GM12878 (cell line): ENCODE data around the gene MYL12A. TPM values are rescaled to one million over a fixed set of nuclear protein-coding genes. Genes with fewer than 3 reads are reported as not detected.
A peak's percentile ranks its signal among the peaks of the same experiment; 100 is the strongest.

Experiments used
- KLF5 ChIP-seq: fragments of 450-650 bp; IDR thresholded peaks from 2 replicates; pipeline ENCODE4 v1.6.1; 2014; ENCODE audit warnings: mild to moderate bottlenecking; ENCODE audit not compliant: partially characterized antibody
- MEF2B ChIP-seq: fragments of 450-650 bp; IDR thresholded peaks from 2 replicates; pipeline ENCODE4 v1.6.1; 2018; ENCODE audit warnings: mild to moderate bottlenecking, moderate library complexity; ENCODE audit not compliant: partially characterized antibody, poor library complexity, severe bottlenecking
- RB1 ChIP-seq: fragments of 450-650 bp; formaldehyde crosslinking; IDR thresholded peaks from 2 replicates; pipeline ENCODE4 v1.6.1; 2017; ENCODE audit warnings: mild to moderate bottlenecking, borderline replicate concordance
- RBBP5 ChIP-seq: fragments of 200-600 bp; sonication (generic); conservative IDR thresholded peaks from 2 replicates; pipeline ENCODE4 v1.6.1; 2016
- RUNX3 ChIP-seq: IDR thresholded peaks from 2 replicates; pipeline ENCODE4 v1.6.1; 2012; ENCODE audit warnings: low read length, inconsistent platforms
- SP1 ChIP-seq: IDR thresholded peaks from one replicate; pipeline ENCODE4 v1.6.1; 2011; ENCODE audit warnings: low read depth, low read length
- TCF3 ChIP-seq: IDR thresholded peaks from 2 replicates; pipeline ENCODE4 v1.6.1; 2012; ENCODE audit warnings: low read depth, mild to moderate bottlenecking, low read length, borderline replicate concordance; ENCODE audit not compliant: insufficient read depth
- polyA plus RNA-seq, 11 experiments: library from polyadenylated mRNA; depleted of rRNA in 4 of 11; unstranded in 6 of 11; stranded (reverse) in 5 of 11; fragments of >200 nt; fragmentation: Nextera tagmentation in 4 of 11; fragmentation: Illumina TruSeq in 1 of 11; extraction: Ambion mirVana in 4 of 11; extraction: Trizol in 1 of 11; gene quantifications; 1 replicate in 1 of 11; 2 replicates in 10 of 11; pipeline versions ENCODE4 v1.2.1 to v1.2.3, GENCODE V29; 2011 to 2016; ENCODE audit warnings: inconsistent platforms in 2 of 11, missing spikeins in 2 of 11, low read depth in 1 of 11
- total RNA-seq, 4 experiments: library from RNA; depleted of rRNA in 3 of 4; stranded (reverse); fragments of >200 nt in 3 of 4; fragmentation: Illumina TruSeq in 1 of 4; extraction: Trizol in 1 of 4; gene quantifications; 2 replicates each; pipeline versions ENCODE4 v1.2.1 to v1.2.3, GENCODE V29; 2013 to 2021
- TF ChIP-seq, protein P1 (sequence below): fragments of 450-650 bp; IDR thresholded peaks from 2 replicates; pipeline ENCODE4 v1.6.1; 2017; ENCODE audit warnings: antibody characterized with exemption, mild to moderate bottlenecking, moderate library complexity
- TF ChIP-seq, protein P2 (sequence below): fragments of 450-650 bp; formaldehyde crosslinking; IDR thresholded peaks from 2 replicates; pipeline ENCODE4 v1.4.0; 2020; ENCODE audit warnings: mild to moderate bottlenecking, moderate library complexity
- TF ChIP-seq, protein P3 (sequence below): fragments of 450-650 bp; IDR thresholded peaks from 2 replicates; pipeline ENCODE4 v1.6.1; 2014; ENCODE audit warnings: mild to moderate bottlenecking
- TF ChIP-seq, protein P4 (sequence below): fragments of 450-650 bp; formaldehyde crosslinking; IDR thresholded peaks from 2 replicates; pipeline ENCODE4 v1.5.0; 2022; ENCODE audit warnings: mild to moderate bottlenecking, missing genetic modification characterization
- TF ChIP-seq, protein P5 (sequence below): IDR thresholded peaks from 2 replicates; pipeline ENCODE4 v1.6.1; 2012; ENCODE audit warnings: low read depth, low read length, improper control_type of control experiment

MYL12A gene
- total and polyA plus RNA-seq, 10 of the 15 experiments (the other 5 are each of a cell fraction or from before 2014, with no cell fraction given) = 488 to 1,663 (median 924) TPM

DNA sequence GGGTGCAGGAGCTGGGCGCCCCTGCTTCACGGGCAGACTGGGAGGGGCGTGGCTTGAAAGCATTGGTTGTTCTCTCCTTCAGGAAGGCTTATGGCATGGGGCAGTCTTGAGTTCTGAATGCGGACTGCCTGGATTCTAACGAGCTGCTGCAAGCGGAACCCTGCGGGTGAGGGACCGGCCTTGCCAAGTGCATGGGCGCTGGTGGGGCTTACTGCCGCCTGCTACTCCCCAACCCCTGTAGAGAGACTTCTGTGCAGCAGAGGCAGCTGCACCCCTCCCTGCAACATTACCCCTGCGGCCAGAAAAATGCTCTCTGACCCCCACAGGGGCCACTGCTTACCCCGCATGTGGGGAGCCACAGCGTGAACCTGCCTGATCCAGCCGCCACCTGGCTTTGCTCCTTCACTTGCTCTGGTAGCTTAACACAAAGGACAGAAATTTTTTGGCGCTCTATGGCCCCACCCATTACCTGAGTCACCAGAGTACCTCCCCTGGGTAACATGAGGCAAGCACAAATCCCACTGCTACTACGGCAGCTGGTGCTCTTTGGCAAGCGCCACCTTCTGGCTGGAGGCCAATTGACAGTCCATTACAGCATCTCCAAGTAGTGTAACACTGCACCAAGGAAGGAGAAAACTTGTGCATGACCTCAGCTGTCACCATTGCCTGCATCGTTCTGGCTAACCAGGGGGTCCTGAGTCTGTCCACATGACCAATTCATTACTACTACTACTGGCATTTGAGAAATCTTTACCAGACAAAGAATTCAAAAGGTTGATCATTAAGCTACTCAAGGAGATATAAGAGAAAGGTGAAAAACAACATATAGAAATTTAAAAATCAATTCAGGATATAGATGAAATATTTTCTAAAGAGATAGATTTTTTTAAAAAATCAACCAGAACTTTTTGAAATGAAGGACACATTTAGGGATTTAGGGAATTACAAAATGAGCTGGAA lies 49.7 kb downstream of the MYL12A start (continued):
- TF ChIP-seq, protein P1, sequence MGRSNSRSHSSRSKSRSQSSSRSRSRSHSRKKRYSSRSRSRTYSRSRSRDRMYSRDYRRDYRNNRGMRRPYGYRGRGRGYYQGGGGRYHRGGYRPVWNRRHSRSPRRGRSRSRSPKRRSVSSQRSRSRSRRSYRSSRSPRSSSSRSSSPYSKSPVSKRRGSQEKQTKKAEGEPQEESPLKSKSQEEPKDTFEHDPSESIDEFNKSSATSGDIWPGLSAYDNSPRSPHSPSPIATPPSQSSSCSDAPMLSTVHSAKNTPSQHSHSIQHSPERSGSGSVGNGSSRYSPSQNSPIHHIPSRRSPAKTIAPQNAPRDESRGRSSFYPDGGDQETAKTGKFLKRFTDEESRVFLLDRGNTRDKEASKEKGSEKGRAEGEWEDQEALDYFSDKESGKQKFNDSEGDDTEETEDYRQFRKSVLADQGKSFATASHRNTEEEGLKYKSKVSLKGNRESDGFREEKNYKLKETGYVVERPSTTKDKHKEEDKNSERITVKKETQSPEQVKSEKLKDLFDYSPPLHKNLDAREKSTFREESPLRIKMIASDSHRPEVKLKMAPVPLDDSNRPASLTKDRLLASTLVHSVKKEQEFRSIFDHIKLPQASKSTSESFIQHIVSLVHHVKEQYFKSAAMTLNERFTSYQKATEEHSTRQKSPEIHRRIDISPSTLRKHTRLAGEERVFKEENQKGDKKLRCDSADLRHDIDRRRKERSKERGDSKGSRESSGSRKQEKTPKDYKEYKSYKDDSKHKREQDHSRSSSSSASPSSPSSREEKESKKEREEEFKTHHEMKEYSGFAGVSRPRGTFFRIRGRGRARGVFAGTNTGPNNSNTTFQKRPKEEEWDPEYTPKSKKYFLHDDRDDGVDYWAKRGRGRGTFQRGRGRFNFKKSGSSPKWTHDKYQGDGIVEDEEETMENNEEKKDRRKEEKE = no peak
- TF ChIP-seq MEF2B (peak; percentile 49), TCF3 (0 out of 2 replicates have a peak, but pooled peaks have one; percentile 50), KLF5 (no peak), RUNX3 (peak; percentile 45; the same call in 1 of the 2 replicates), RBBP5 (no peak), SP1 (peak; percentile 44), RB1 (0 out of 2 replicates have a peak, but pooled peaks have one; percentile 65)
- TF ChIP-seq, protein P2, sequence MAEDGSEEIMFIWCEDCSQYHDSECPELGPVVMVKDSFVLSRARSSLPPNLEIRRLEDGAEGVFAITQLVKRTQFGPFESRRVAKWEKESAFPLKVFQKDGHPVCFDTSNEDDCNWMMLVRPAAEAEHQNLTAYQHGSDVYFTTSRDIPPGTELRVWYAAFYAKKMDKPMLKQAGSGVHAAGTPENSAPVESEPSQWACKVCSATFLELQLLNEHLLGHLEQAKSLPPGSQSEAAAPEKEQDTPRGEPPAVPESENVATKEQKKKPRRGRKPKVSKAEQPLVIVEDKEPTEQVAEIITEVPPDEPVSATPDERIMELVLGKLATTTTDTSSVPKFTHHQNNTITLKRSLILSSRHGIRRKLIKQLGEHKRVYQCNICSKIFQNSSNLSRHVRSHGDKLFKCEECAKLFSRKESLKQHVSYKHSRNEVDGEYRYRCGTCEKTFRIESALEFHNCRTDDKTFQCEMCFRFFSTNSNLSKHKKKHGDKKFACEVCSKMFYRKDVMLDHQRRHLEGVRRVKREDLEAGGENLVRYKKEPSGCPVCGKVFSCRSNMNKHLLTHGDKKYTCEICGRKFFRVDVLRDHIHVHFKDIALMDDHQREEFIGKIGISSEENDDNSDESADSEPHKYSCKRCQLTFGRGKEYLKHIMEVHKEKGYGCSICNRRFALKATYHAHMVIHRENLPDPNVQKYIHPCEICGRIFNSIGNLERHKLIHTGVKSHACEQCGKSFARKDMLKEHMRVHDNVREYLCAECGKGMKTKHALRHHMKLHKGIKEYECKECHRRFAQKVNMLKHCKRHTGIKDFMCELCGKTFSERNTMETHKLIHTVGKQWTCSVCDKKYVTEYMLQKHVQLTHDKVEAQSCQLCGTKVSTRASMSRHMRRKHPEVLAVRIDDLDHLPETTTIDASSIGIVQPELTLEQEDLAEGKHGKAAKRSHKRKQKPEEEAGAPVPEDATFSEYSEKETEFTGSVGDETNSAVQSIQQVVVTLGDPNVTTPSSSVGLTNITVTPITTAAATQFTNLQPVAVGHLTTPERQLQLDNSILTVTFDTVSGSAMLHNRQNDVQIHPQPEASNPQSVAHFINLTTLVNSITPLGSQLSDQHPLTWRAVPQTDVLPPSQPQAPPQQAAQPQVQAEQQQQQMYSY (CRISPR knock-in tag) = no peak
- TF ChIP-seq, protein P3, sequence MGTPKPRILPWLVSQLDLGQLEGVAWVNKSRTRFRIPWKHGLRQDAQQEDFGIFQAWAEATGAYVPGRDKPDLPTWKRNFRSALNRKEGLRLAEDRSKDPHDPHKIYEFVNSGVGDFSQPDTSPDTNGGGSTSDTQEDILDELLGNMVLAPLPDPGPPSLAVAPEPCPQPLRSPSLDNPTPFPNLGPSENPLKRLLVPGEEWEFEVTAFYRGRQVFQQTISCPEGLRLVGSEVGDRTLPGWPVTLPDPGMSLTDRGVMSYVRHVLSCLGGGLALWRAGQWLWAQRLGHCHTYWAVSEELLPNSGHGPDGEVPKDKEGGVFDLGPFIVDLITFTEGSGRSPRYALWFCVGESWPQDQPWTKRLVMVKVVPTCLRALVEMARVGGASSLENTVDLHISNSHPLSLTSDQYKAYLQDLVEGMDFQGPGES = no peak
- TF ChIP-seq, protein P4, sequence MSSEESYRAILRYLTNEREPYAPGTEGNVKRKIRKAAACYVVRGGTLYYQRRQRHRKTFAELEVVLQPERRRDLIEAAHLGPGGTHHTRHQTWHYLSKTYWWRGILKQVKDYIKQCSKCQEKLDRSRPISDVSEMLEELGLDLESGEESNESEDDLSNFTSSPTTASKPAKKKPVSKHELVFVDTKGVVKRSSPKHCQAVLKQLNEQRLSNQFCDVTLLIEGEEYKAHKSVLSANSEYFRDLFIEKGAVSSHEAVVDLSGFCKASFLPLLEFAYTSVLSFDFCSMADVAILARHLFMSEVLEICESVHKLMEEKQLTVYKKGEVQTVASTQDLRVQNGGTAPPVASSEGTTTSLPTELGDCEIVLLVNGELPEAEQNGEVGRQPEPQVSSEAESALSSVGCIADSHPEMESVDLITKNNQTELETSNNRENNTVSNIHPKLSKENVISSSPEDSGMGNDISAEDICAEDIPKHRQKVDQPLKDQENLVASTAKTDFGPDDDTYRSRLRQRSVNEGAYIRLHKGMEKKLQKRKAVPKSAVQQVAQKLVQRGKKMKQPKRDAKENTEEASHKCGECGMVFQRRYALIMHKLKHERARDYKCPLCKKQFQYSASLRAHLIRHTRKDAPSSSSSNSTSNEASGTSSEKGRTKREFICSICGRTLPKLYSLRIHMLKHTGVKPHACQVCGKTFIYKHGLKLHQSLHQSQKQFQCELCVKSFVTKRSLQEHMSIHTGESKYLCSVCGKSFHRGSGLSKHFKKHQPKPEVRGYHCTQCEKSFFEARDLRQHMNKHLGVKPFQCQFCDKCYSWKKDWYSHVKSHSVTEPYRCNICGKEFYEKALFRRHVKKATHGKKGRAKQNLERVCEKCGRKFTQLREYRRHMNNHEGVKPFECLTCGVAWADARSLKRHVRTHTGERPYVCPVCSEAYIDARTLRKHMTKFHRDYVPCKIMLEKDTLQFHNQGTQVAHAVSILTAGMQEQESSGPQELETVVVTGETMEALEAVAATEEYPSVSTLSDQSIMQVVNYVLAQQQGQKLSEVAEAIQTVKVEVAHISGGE (CRISPR knock-in tag) = no peak
- TF ChIP-seq, protein P5, sequence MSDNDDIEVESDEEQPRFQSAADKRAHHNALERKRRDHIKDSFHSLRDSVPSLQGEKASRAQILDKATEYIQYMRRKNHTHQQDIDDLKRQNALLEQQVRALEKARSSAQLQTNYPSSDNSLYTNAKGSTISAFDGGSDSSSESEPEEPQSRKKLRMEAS = peak; percentile 25; the same call in 1 of the 2 replicates
